Mucosa of descending colon (tissue), 3 donors: Measurements from ENCODE around the gene HEYL. TPM values are rescaled to one million over a fixed set of nuclear protein-coding genes. Genes with fewer than 3 reads are reported as not detected.

ENCODE experiments used
- ATAC-seq: fragments of 200-7000 bp; cut with Tn5 transposase; one replicate; pipeline ENCODE4 v1.9.1; 2020; ENCODE audit warnings: mild to moderate bottlenecking, moderate library complexity
- DNase-seq, 3 donors: peaks; one replicate each; pipeline ENCODE4 v3.0.0-alpha.2; 2020
- H3K36me3 ChIP-seq: fragments of 200-600 bp; one replicate; pipeline ENCODE4 v1.8.0; 2021; ENCODE audit warnings: low read depth, mild to moderate bottlenecking
- H3K4me1 ChIP-seq: fragments of 200-600 bp; one replicate; pipeline ENCODE4 v1.8.0; 2021; ENCODE audit warnings: low read depth, mild to moderate bottlenecking
- H3K4me3 ChIP-seq: fragments of 200-600 bp; one replicate; pipeline ENCODE4 v1.8.0; 2021; ENCODE audit warnings: mild to moderate bottlenecking
- H3K9me3 ChIP-seq: fragments of 200-600 bp; one replicate; pipeline ENCODE4 v1.8.0; 2021; ENCODE audit warnings: mild to moderate bottlenecking
- intact Hi-C, 2 donors: fragments of 100-400 bp; cut with DNase I in 1 of 2; cut with micrococcal nuclease in 1 of 2; formaldehyde crosslinking; loops; one replicate each; pipeline versions ENCODE4 v1.11.0 to v1.11.1; 2022; cut with DNase I, micrococcal nuclease
- long read RNA-seq, 2 donors: library from polyadenylated mRNA; unstranded; transcript quantifications; one replicate each; pipeline ENCODE4 v2.0.0, GENCODE V29; 2019 to 2021
- total RNA-seq, 3 donors: library from RNA; stranded (reverse); fragmentation: NEBNext Ultra II Directional in 2 of 3; extraction: Animal tissue kit (Norgen Biotek cat#: 25700) in 2 of 3; gene quantifications; one replicate each; pipeline versions ENCODE4 v1.2.1 to v1.2.4, GENCODE V29; 2021 to 2023
- TF ChIP-seq, protein P1 (sequence below): fragments of 200-600 bp; IDR thresholded peaks from one replicate; pipeline ENCODE4 v1.8.0; 2022; ENCODE audit warnings: antibody characterized with exemption, mild to moderate bottlenecking
- donor health status: DM: no; HTN: no; CAD: no; lungs with moderate emphysema.
- donor health status: DM: no; HTN: no; CAD: no.
- donor health status: DM: no; HTN: yes; CAD: no.

The HEYL gene
- total RNA-seq = 1 to 10 TPM; 2.3 to 3.5 (median 2.4) TPM
- long read RNA-seq, donor 1, partial matches to known transcripts = 1 of 5 reads
- long read RNA-seq, donor 1, other reads (novel, unspliced or antisense) = 4 of 5 reads
- long read RNA-seq, donor 2, partial matches to known transcripts = 0 of 3 reads
- long read RNA-seq, donor 2, other reads (novel, unspliced or antisense) = 3 of 3 reads

GRCh38 chr1:39639305-39640130 is at the start of gene HEYL:
Gene HEYL, minus strand, starts transcription at chr1:39639643. Its CDS starts 18 bp downstream, at chr1:39639625.
- Histone ChIP-seq H3K4me3 (peak within 1 kb of the TSS; percentile 19), H3K9me3 (no peaks in the 10 kb centered on the region), H3K4me1 (peaks cover 4% of the 10 kb centered on the region), H3K36me3 (no peaks in the 10 kb centered on the region)
- ATAC-seq (peak; percentile 97), DNase-seq (peak; percentile 77 to 89 (median 84))
- intact Hi-C loops = no loop called here
- TF ChIP-seq, protein P1, sequence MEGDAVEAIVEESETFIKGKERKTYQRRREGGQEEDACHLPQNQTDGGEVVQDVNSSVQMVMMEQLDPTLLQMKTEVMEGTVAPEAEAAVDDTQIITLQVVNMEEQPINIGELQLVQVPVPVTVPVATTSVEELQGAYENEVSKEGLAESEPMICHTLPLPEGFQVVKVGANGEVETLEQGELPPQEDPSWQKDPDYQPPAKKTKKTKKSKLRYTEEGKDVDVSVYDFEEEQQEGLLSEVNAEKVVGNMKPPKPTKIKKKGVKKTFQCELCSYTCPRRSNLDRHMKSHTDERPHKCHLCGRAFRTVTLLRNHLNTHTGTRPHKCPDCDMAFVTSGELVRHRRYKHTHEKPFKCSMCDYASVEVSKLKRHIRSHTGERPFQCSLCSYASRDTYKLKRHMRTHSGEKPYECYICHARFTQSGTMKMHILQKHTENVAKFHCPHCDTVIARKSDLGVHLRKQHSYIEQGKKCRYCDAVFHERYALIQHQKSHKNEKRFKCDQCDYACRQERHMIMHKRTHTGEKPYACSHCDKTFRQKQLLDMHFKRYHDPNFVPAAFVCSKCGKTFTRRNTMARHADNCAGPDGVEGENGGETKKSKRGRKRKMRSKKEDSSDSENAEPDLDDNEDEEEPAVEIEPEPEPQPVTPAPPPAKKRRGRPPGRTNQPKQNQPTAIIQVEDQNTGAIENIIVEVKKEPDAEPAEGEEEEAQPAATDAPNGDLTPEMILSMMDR = no peak

DNA sequence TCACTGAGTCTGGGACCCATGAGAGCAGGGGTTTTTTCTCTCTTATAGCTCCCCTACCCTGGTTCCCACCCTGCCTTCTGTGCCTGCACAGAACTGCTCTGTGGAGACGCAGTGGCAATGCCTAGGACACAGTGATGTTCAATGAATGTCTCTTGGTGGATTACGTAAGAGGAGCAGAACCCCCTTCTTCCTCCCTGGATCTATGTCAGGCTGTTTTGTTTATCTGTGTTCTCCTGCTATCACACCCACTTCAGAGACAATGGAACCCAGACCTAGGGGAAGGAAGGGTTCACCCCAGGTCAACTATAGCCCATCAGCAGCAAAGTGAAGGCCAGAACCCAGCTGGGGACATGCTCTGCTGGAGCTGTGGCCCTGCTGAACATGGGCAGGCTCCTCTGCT is 49.8 kb upstream of the HEYL start:
- TF ChIP-seq, protein P1 = no peak
- intact Hi-C loops = no loop called here
- H3K4me1 ChIP-seq = peaks cover 18% of the 10 kb centered on the region
- H3K36me3 ChIP-seq = no peaks in the 10 kb centered on the region
- no peak for ATAC-seq
- DNase-seq = no peak
- H3K4me3 ChIP-seq = no peak overlapping the region
- no peaks in the 10 kb centered on the region for H3K9me3 ChIP-seq

DNA sequence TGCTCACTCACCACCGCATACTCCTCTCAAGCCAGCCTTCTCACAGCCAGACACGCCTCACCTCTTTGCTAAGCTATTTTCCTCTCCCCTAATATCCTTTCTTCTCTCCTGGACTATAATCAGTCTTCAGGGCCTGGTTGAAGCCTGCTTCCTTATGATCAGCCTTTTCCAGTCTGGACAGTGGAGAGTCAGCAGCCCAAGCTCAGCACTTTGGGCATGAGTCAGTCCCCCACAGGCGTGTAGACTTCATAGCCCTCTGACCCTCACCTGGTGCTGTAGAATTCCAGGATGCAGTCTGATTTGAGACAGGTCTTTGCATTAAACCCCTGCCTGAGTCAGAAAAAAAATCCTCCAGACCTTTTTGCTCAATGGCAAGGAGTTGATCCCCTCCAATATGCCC is 49.3 kb upstream of the HEYL start:
- ATAC-seq = no peak
- TF ChIP-seq, protein P1 = no peak
- intact Hi-C loops = no loop called here
- Histone ChIP-seq H3K36me3 (no peaks in the 10 kb centered on the region), H3K9me3 (no peaks in the 10 kb centered on the region), H3K4me1 (peaks cover 18% of the 10 kb centered on the region), H3K4me3 (no peak overlapping the region)
- no peak for DNase-seq

GRCh38 chr1:39687243-39687642 is 47.8 kb upstream of the HEYL start:
- TF ChIP-seq, protein P1 = no peak
- no peak for ATAC-seq

GRCh38 chr1:39685071-39685470 is 45.6 kb upstream of the HEYL start:
- ATAC-seq = no peak
- intact Hi-C loops = no loop called here
- no peaks in the 10 kb centered on the region for H3K9me3 ChIP-seq
- no peaks in the 10 kb centered on the region for H3K4me1 ChIP-seq
- TF ChIP-seq, protein P1 = no peak
- H3K4me3 ChIP-seq = no peak overlapping the region
- H3K36me3 ChIP-seq = no peaks in the 10 kb centered on the region
- no peak for DNase-seq

More at GRCh38 chr1:39687243-39687642, 47.8 kb upstream of the HEYL start:
- H3K9me3 ChIP-seq = no peaks in the 10 kb centered on the region
- no peak for DNase-seq
- intact Hi-C loops = no loop called here
- no peaks in the 10 kb centered on the region for H3K36me3 ChIP-seq
- H3K4me3 ChIP-seq = no peak overlapping the region
- H3K4me1 ChIP-seq = peaks cover 14% of the 10 kb centered on the region
